ENCODE results near the gene CPE.

CPE gene

DNA sequence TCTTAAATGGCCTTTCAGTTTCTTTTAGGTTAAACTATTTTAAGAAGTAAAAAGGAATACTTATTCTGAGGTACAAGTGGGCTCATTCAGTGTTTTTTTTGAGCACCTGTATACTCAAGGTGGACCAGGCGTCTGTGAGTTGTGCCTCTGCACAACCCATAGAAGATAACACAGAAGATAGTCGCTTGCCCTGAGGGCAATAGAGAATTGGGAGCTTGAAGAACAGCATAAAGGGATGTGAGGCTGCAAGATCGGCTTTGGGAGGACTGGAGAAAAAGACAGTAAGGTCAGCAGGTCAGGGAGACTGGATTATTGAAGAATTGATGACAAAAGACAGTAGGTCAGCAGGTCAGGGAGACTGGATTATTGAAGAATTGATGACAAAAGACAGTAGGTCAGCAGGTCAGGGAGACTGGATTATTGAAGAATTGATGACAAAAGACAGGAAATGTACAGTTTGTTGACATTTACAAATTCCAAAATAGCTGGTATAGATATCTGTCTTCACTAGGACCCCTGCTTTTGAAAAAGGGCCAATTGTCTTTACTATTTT, 3.1 kb downstream of the CPE start:
- TF ChIP-seq Cebpa-rat (IDR thresholded peaks at IDR 0.05), result no peak
- Histone ChIP-seq H3K4me2 (no peak overlapping the region), H3K36me3 (no peaks in the 10 kb centered on the region), H3K4me3 (no peak overlapping the region), H3K9me3 (peaks cover 11% of the 10 kb centered on the region), H3K27me3 (no peaks in the 10 kb centered on the region), H3K4me1 (no peaks in the 10 kb centered on the region), H3K27ac (no peak overlapping the region), H3K9ac (no peak overlapping the region), H4K20me1 (no peaks in the 10 kb centered on the region)

DNA sequence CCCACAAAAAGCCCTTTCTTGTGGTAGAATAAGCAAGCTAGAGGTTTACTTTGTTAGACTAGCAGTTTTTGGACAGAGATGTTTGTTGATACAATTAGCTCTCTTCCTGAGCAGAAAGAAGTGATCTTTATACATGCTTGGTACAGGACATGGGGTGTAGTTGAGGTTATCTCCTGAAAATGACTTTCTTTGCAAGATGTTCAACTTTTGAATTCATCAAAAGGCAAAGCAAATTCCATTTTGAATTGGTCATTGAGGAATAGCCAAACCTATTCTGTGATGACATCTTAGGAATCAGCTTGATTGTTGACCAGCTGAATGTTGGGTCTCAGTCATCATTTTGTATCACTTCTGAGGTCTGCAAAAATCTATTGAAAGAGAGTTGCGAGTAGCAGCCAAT, 3.8 kb downstream of the CPE start:
- H3K27me3 ChIP-seq, result no peaks in the 10 kb centered on the region
- no peak overlapping the region for H3K27ac ChIP-seq
- no peaks in the 10 kb centered on the region for H3K36me3 ChIP-seq
- TF ChIP-seq Cebpa-rat (IDR thresholded peaks at IDR 0.05), result no peak
- no peaks in the 10 kb centered on the region for H3K4me1 ChIP-seq
- H3K9me3 ChIP-seq, result peaks cover 11% of the 10 kb centered on the region
- no peaks in the 10 kb centered on the region for H4K20me1 ChIP-seq
- H3K9ac ChIP-seq, result no peak overlapping the region
- no peak overlapping the region for H3K4me2 ChIP-seq
- H3K4me3 ChIP-seq, result no peak overlapping the region

DNA sequence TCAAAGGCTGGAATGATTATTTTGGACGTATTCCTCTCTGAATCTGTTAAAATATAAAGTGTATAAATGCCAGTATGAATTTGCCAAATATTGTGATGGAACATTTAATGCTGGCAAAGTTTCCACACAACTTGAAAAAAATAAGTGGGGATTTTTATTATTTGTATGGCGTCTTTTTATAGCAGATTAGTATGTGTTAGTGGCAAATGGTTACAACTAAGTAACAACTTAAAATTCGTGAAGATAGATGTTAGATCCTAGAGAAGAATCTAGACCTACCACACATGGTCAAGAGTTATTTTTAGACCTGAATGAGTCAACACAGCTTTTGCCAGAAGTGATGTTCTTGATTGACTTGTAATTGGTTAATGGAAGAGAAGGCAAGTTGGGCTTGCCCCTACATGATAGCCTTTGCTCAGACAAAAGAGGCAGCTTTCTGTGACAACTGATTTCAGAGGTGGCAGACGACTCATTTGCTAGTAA, 4.8 kb downstream of the CPE start:
- Histone ChIP-seq H4K20me1 (no peaks in the 10 kb centered on the region), H3K27me3 (no peaks in the 10 kb centered on the region), H3K36me3 (no peaks in the 10 kb centered on the region), H3K4me2 (no peak overlapping the region), H3K9me3 (peaks cover 7% of the 10 kb centered on the region), H3K4me3 (no peak overlapping the region), H3K27ac (no peak overlapping the region), H3K9ac (no peak overlapping the region), H3K4me1 (no peaks in the 10 kb centered on the region)
- TF ChIP-seq Cebpa-rat (IDR thresholded peaks at IDR 0.05), result no peak

GRCh38 chr4:165384186-165384585, 5.4 kb downstream of the CPE start:
- no peaks in the 10 kb centered on the region for H3K27me3 ChIP-seq
- no peaks in the 10 kb centered on the region for H4K20me1 ChIP-seq
- peaks cover 2% of the 10 kb centered on the region for H3K9me3 ChIP-seq
- no peaks in the 10 kb centered on the region for H3K4me1 ChIP-seq
- TF ChIP-seq Cebpa-rat (IDR thresholded peaks at IDR 0.05), result no peak
- no peak overlapping the region for H3K9ac ChIP-seq
- no peaks in the 10 kb centered on the region for H3K36me3 ChIP-seq
- H3K4me2 ChIP-seq, result no peak overlapping the region
- no peak overlapping the region for H3K4me3 ChIP-seq
- H3K27ac ChIP-seq, result no peak overlapping the region

DNA sequence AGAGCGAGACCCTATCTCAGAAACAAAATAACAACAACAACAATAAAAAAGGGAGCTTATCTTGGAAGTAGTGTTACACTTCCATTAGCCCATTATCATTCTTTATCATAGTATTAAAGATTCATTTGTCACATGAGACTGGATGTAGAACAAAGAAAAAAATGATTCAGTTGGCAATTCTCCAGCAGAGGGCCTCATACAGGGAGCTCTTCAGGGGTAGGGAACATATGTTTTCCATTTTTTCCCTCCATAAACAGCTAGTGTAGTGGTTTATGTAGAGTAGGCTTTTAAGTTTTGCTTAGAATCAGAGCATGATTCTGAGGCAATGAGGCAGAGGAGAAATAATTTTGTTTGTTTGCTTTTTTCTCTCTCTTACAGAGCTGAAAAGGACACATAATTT, 5.8 kb downstream of the CPE start:
- Histone ChIP-seq H3K27me3 (no peaks in the 10 kb centered on the region), H3K36me3 (no peaks in the 10 kb centered on the region), H3K9ac (no peak overlapping the region), H3K4me1 (no peaks in the 10 kb centered on the region), H3K4me3 (no peak overlapping the region), H4K20me1 (no peaks in the 10 kb centered on the region), H3K4me2 (no peak overlapping the region), H3K27ac (no peak overlapping the region), H3K9me3 (no peaks in the 10 kb centered on the region)
- TF ChIP-seq Cebpa-rat (IDR thresholded peaks at IDR 0.05), result no peak

DNA sequence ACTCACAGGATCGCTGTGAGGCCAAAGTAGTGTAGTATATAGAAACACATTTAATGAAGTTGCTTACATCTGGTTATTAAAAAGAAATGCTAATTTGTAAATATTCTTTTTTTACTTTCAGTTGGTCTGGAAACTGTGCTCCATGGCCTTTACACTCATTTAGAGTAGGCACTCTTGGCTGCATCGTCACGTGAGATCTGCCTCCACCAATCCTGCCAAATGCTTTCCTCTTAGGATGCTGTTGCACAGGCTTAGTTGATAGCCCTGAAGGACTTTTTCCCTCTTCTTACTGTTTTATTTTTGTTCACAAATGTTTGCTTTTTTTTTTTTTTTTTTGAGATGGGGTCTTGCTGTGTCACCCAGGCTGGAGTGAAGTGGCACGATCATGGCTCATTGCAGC, 6.3 kb downstream of the CPE start:
- H3K4me3 ChIP-seq, result no peak overlapping the region
- no peaks in the 10 kb centered on the region for H3K27me3 ChIP-seq
- H3K4me2 ChIP-seq, result no peak overlapping the region
- no peak for TF ChIP-seq Cebpa-rat (IDR thresholded peaks at IDR 0.05)
- H3K9ac ChIP-seq, result no peak overlapping the region
- no peak overlapping the region for H3K27ac ChIP-seq
- H4K20me1 ChIP-seq, result no peaks in the 10 kb centered on the region
- H3K4me1 ChIP-seq, result no peaks in the 10 kb centered on the region
- H3K9me3 ChIP-seq, result no peaks in the 10 kb centered on the region
- no peaks in the 10 kb centered on the region for H3K36me3 ChIP-seq

DNA sequence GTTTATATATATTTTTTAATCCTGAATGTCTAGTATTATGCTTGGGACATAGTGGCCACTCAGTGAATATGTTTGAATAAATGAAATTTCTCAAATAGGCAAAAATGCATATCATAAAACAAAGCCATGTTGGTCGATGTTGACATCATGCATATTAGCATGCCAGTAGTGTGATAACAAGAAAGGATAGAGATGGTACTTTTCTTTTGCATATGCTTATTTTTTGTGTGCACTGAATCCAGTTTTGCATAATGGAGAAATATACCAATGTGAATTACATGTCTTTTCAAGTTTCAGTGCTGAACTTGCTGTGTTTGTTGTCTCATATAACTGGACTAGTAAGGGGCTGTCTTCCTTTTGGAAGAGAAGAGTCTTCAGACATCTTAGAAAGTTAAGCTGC, 7.5 kb downstream of the CPE start:
- Histone ChIP-seq H3K36me3 (no peaks in the 10 kb centered on the region), H3K9ac (no peak overlapping the region), H3K4me1 (no peaks in the 10 kb centered on the region), H4K20me1 (no peaks in the 10 kb centered on the region), H3K4me2 (no peak overlapping the region), H3K9me3 (no peaks in the 10 kb centered on the region), H3K27ac (no peak overlapping the region), H3K4me3 (no peak overlapping the region), H3K27me3 (no peaks in the 10 kb centered on the region)
- no peak for TF ChIP-seq Cebpa-rat (IDR thresholded peaks at IDR 0.05)

DNA sequence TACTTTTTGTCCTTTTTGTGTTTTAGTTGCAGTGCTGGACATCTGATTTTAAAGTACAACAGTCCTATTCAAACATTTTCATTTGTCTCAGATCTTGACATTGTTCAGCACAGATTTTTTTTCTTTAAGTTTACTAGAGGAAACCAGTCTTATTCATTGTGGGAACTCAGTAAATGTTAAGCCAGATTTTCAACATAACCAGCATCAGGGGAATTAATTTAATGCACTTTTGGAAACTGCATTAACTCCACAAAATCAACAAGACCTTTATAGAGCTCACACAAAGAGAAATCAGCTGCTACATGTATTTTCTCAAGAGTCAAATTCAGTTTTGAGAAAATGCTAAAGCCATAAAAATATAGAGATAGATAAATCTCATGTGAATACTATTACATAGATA, 9.9 kb downstream of the CPE start:
- Histone ChIP-seq H3K4me1 (no peaks in the 10 kb centered on the region), H4K20me1 (no peaks in the 10 kb centered on the region), H3K4me3 (no peak overlapping the region), H3K9ac (no peak overlapping the region), H3K4me2 (no peak overlapping the region), H3K27ac (no peak overlapping the region), H3K27me3 (no peaks in the 10 kb centered on the region), H3K36me3 (no peaks in the 10 kb centered on the region), H3K9me3 (no peaks in the 10 kb centered on the region)
- no peak for TF ChIP-seq Cebpa-rat (IDR thresholded peaks at IDR 0.05)

GRCh38 chr4:165393051-165393450, 14.2 kb downstream of the CPE start:
- Histone ChIP-seq H3K27ac (no peak overlapping the region), H3K9ac (no peak overlapping the region), H3K4me1 (no peaks in the 10 kb centered on the region), H3K36me3 (no peaks in the 10 kb centered on the region), H3K4me3 (no peak overlapping the region), H4K20me1 (no peaks in the 10 kb centered on the region), H3K4me2 (no peak overlapping the region), H3K9me3 (no peaks in the 10 kb centered on the region), H3K27me3 (no peaks in the 10 kb centered on the region)
- no peak for TF ChIP-seq Cebpa-rat (IDR thresholded peaks at IDR 0.05)

DNA sequence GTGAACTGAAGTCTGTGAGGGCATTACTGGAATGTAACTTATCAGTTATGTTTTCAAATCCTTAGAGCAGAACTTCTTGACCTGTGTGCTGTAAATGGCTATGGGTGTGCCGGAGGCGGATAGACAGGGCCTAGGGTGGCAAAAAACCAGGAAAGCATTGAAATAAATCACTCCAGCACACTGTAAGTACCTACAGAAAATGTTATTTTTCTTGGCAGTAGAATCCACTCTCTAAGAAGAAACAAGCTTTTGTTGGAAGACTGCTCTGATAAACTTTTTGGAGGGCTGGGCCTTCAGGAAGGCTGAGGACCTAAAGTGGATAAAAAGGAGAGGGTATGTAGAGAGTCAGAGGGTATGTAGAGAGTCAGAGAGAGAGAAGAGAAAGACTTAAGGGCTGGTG, 14.9 kb downstream of the CPE start:
- no peaks in the 10 kb centered on the region for H3K4me1 ChIP-seq
- no peaks in the 10 kb centered on the region for H3K27me3 ChIP-seq
- no peak overlapping the region for H3K9ac ChIP-seq
- H4K20me1 ChIP-seq, result no peaks in the 10 kb centered on the region
- H3K4me2 ChIP-seq, result no peak overlapping the region
- H3K4me3 ChIP-seq, result no peak overlapping the region
- H3K36me3 ChIP-seq, result no peaks in the 10 kb centered on the region
- H3K9me3 ChIP-seq, result no peaks in the 10 kb centered on the region
- no peak for TF ChIP-seq Cebpa-rat (IDR thresholded peaks at IDR 0.05)
- no peak overlapping the region for H3K27ac ChIP-seq

GRCh38 chr4:165394275-165394674, 15.5 kb downstream of the CPE start:
- Histone ChIP-seq H3K4me2 (no peak overlapping the region), H3K4me3 (no peak overlapping the region), H3K27me3 (no peaks in the 10 kb centered on the region), H4K20me1 (no peaks in the 10 kb centered on the region), H3K27ac (no peak overlapping the region), H3K9ac (no peak overlapping the region), H3K36me3 (no peaks in the 10 kb centered on the region), H3K4me1 (no peaks in the 10 kb centered on the region), H3K9me3 (no peaks in the 10 kb centered on the region)
- no peak for TF ChIP-seq Cebpa-rat (IDR thresholded peaks at IDR 0.05)
